ENCODE measurements around the gene PPP2R3A. TPM values are rescaled to one million over a fixed set of nuclear protein-coding genes. Genes with fewer than 3 reads are reported as not detected.
"Not testable (repeated sequence)": the region's sequence is repeated elsewhere in the genome, so short reads cannot be mapped to it uniquely, and the experiment has no call there.

Gene PPP2R3A
- polyA plus RNA-seq, 1 donor (not counting 4 experiments of a cell fraction or from before 2014, with no cell fraction given), result 11.1 TPM

- H3K9ac ChIP-seq (ENCODE audit: control insufficient read depth, extremely low read depth, insufficient read depth, low read length), result no peak overlapping the region
- no peak overlapping the region for H2AFZ ChIP-seq (ENCODE audit: control insufficient read depth, low read length)
- no peak overlapping the region for H3K27ac ChIP-seq (ENCODE audit: control insufficient read depth, insufficient read depth, low read length)
- no peak for TF ChIP-seq CTCF (optimal IDR thresholded peaks at IDR 0.05 in 1 of 3, IDR thresholded peaks at IDR 0.05 in 1 of 3, conservative IDR thresholded peaks at IDR 0.05 in 1 of 3; ENCODE audit: extremely low read depth in 1 of 3, insufficient read depth in 2 of 3, low read length in 3 of 3)
- no peak for TF ChIP-seq EZH2 (IDR thresholded peaks at IDR 0.05; ENCODE audit: low read length)
- no peak overlapping the region for H3K4me3 ChIP-seq (ENCODE audit: control insufficient read depth in 2 of 3, extremely low read depth in 1 of 3, insufficient read depth in 2 of 3, low read depth in 1 of 3, low read length in 3 of 3)
- no peak overlapping the region for H3K4me2 ChIP-seq (ENCODE audit: control insufficient read depth, extremely low read depth, insufficient read depth, low read depth, low read length)
- H3K27me3 ChIP-seq (ENCODE audit: control insufficient read depth, extremely low read depth, insufficient read depth, low read length), result no peaks in the 10 kb centered on the region
- peaks cover 100% of the 10 kb centered on the region for H3K79me2 ChIP-seq (ENCODE audit: control insufficient read depth, insufficient read depth, low read length)
- no peaks in the 10 kb centered on the region for H3K36me3 ChIP-seq (ENCODE audit: control insufficient read depth in 2 of 2, extremely low read depth in 1 of 2, insufficient read depth in 2 of 2, low read length in 2 of 2)
- FAIRE-seq, result no peak
- H3K9me3 ChIP-seq (ENCODE audit: control insufficient read depth, low read depth, low read length), result no peaks in the 10 kb centered on the region
- H3K4me1 ChIP-seq (ENCODE audit: control insufficient read depth, extremely low read depth, insufficient read depth, low read length), result peaks cover 30% of the 10 kb centered on the region
- peaks cover 38% of the 10 kb centered on the region for H4K20me1 ChIP-seq (ENCODE audit: control insufficient read depth, extremely low read depth, insufficient read depth, low read length)
- dilution Hi-C loops (cut with MboI; ENCODE audit: extremely low pct_ligation_motif_present, low sequenced_read_pairs), result loop anchor here (25.0 kb wide), 1 partner anchor 148 kb away; no protein-coding TSS in a partner anchor
- DNase-seq (ENCODE audit: low read depth, low spot score), result no peak
- H3K9me1 ChIP-seq (ENCODE audit: control insufficient read depth, extremely low read depth, insufficient read depth, low read length), result peaks cover 3% of the 10 kb centered on the region
Measured at GRCh38 chr3:136189043-136189442, 223.5 kb downstream of the PPP2R3A start.

GRCh38 chr3:136189859-136190617 lies 224.5 kb downstream of the PPP2R3A start:
- H3K27ac ChIP-seq (ENCODE audit: control insufficient read depth, insufficient read depth, low read length), result no peak overlapping the region
- H3K9me3 ChIP-seq (ENCODE audit: control insufficient read depth, low read depth, low read length), result no peaks in the 10 kb centered on the region
- H3K36me3 ChIP-seq (ENCODE audit: control insufficient read depth in 2 of 2, extremely low read depth in 1 of 2, insufficient read depth in 2 of 2, low read length in 2 of 2), result no peaks in the 10 kb centered on the region
- no peak overlapping the region for H3K4me3 ChIP-seq (ENCODE audit: control insufficient read depth in 2 of 3, extremely low read depth in 1 of 3, insufficient read depth in 2 of 3, low read depth in 1 of 3, low read length in 3 of 3)
- no peak overlapping the region for H3K4me2 ChIP-seq (ENCODE audit: control insufficient read depth, extremely low read depth, insufficient read depth, low read depth, low read length)
- H4K20me1 ChIP-seq (ENCODE audit: control insufficient read depth, extremely low read depth, insufficient read depth, low read length), result peaks cover 37% of the 10 kb centered on the region
- FAIRE-seq (no peak), DNase-seq (ENCODE audit: low read depth, low spot score) (no peak)
- no peak for TF ChIP-seq EZH2 (IDR thresholded peaks at IDR 0.05; ENCODE audit: low read length)
- TF ChIP-seq CTCF (optimal IDR thresholded peaks at IDR 0.05 in 1 of 3, IDR thresholded peaks at IDR 0.05 in 1 of 3, conservative IDR thresholded peaks at IDR 0.05 in 1 of 3; ENCODE audit: extremely low read depth in 1 of 3, insufficient read depth in 2 of 3, low read length in 3 of 3), result no peak
- peaks cover 30% of the 10 kb centered on the region for H3K4me1 ChIP-seq (ENCODE audit: control insufficient read depth, extremely low read depth, insufficient read depth, low read length)
- peaks cover 100% of the 10 kb centered on the region for H3K79me2 ChIP-seq (ENCODE audit: control insufficient read depth, insufficient read depth, low read length)
- dilution Hi-C loops (cut with MboI; ENCODE audit: extremely low pct_ligation_motif_present, low sequenced_read_pairs), result loop anchor here (25.0 kb wide), 1 partner anchor 147 kb away; no protein-coding TSS in a partner anchor
- no peak overlapping the region for H3K9ac ChIP-seq (ENCODE audit: control insufficient read depth, extremely low read depth, insufficient read depth, low read length)
- H3K9me1 ChIP-seq (ENCODE audit: control insufficient read depth, extremely low read depth, insufficient read depth, low read length), result peaks cover 3% of the 10 kb centered on the region
- no peak overlapping the region for H2AFZ ChIP-seq (ENCODE audit: control insufficient read depth, low read length)
- H3K27me3 ChIP-seq (ENCODE audit: control insufficient read depth, extremely low read depth, insufficient read depth, low read length), result no peaks in the 10 kb centered on the region

- DNase-seq (ENCODE audit: low read depth, low spot score); H2AFZ ChIP-seq (ENCODE audit: control insufficient read depth, low read length); H3K36me3 ChIP-seq (ENCODE audit: control insufficient read depth in 2 of 2, extremely low read depth in 1 of 2, insufficient read depth in 2 of 2, low read length in 2 of 2); H3K27me3 ChIP-seq (ENCODE audit: control insufficient read depth, extremely low read depth, insufficient read depth, low read length); H3K9me1 ChIP-seq (ENCODE audit: control insufficient read depth, extremely low read depth, insufficient read depth, low read length); FAIRE-seq; H3K9me3 ChIP-seq (ENCODE audit: control insufficient read depth, low read depth, low read length): not testable (repeated sequence)
- Histone ChIP-seq H3K9ac (ENCODE audit: control insufficient read depth, extremely low read depth, insufficient read depth, low read length) (peak overlapping the region; percentile 30), H3K79me2 (ENCODE audit: control insufficient read depth, insufficient read depth, low read length) (peaks cover 85% of the 10 kb centered on the region), H3K4me3 (ENCODE audit: control insufficient read depth in 2 of 3, extremely low read depth in 1 of 3, insufficient read depth in 2 of 3, low read depth in 1 of 3, low read length in 3 of 3) (peak overlapping the region; percentile 79 to 95 (median 93)), H3K4me1 (ENCODE audit: control insufficient read depth, extremely low read depth, insufficient read depth, low read length) (peaks cover 18% of the 10 kb centered on the region), H3K4me2 (ENCODE audit: control insufficient read depth, extremely low read depth, insufficient read depth, low read depth, low read length) (peak overlapping the region; percentile 79), H4K20me1 (ENCODE audit: control insufficient read depth, extremely low read depth, insufficient read depth, low read length) (peaks cover 28% of the 10 kb centered on the region), H3K27ac (ENCODE audit: control insufficient read depth, insufficient read depth, low read length) (peak overlapping the region; percentile 93)
- dilution Hi-C loops (cut with MboI; ENCODE audit: extremely low pct_ligation_motif_present, low sequenced_read_pairs), result loop anchor here (25.0 kb wide), 1 partner anchor 145 kb away; no protein-coding TSS in a partner anchor
Measured at GRCh38 chr3:136192195-136192594, 226.7 kb downstream of the PPP2R3A start.
